ENCODE data around the gene CCDC197.

GRCh38 chr14:93963692-93964091 lies 33.4 kb upstream of the CCDC197 start:
- TF ChIP-seq, protein P1, sequence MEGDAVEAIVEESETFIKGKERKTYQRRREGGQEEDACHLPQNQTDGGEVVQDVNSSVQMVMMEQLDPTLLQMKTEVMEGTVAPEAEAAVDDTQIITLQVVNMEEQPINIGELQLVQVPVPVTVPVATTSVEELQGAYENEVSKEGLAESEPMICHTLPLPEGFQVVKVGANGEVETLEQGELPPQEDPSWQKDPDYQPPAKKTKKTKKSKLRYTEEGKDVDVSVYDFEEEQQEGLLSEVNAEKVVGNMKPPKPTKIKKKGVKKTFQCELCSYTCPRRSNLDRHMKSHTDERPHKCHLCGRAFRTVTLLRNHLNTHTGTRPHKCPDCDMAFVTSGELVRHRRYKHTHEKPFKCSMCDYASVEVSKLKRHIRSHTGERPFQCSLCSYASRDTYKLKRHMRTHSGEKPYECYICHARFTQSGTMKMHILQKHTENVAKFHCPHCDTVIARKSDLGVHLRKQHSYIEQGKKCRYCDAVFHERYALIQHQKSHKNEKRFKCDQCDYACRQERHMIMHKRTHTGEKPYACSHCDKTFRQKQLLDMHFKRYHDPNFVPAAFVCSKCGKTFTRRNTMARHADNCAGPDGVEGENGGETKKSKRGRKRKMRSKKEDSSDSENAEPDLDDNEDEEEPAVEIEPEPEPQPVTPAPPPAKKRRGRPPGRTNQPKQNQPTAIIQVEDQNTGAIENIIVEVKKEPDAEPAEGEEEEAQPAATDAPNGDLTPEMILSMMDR (IDR thresholded peaks at IDR 0.05; ENCODE audit: low read length) = no peak
- no peak for TF ChIP-seq EZH2 (IDR thresholded peaks at IDR 0.05; ENCODE audit: borderline replicate concordance, low read length)

Measured in OCI-LY1 (cell line).